Measurements from ENCODE around the gene BRINP3.

DNA sequence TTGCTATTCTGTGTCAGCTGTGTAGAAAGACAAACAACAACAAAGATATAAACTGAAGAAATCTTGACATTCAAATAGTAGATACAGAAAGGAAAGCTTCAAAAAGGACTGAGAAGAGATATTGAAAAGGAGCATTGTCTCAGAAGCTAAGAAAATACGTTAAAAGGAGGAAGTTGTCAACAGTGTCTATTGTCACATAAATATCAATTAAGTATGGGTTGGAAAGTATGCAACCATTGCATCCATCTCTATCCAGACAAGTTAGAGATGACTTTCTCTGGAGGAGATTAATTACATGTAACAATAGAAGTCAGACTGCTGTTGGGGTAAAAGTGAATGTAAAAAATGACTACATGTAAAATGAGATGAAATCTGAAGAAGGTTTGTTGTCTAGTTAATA, 29.7 kb upstream of the BRINP3 start:
- TF ChIP-seq, protein P1, sequence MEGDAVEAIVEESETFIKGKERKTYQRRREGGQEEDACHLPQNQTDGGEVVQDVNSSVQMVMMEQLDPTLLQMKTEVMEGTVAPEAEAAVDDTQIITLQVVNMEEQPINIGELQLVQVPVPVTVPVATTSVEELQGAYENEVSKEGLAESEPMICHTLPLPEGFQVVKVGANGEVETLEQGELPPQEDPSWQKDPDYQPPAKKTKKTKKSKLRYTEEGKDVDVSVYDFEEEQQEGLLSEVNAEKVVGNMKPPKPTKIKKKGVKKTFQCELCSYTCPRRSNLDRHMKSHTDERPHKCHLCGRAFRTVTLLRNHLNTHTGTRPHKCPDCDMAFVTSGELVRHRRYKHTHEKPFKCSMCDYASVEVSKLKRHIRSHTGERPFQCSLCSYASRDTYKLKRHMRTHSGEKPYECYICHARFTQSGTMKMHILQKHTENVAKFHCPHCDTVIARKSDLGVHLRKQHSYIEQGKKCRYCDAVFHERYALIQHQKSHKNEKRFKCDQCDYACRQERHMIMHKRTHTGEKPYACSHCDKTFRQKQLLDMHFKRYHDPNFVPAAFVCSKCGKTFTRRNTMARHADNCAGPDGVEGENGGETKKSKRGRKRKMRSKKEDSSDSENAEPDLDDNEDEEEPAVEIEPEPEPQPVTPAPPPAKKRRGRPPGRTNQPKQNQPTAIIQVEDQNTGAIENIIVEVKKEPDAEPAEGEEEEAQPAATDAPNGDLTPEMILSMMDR (IDR thresholded peaks at IDR 0.05) = no peak
- TF ChIP-seq POLR2A (IDR thresholded peaks at IDR 0.05) = no peak

Data from Peyer's patch (tissue), 4 donors.